ENCODE results near the gene IFT25. TPM values are rescaled to one million over a fixed set of nuclear protein-coding genes. Genes with fewer than 3 reads are reported as not detected.

IFT25 gene
- polyA plus RNA-seq, 1 experiment, result 12.8 TPM

GRCh38 chr1:53949023-53949990 lies 3.8 kb upstream of the IFT25 start:
- no peak overlapping the region for H3K4me3 ChIP-seq (ENCODE audit: low read depth, low read length)
- ChIA-PET CTCF (interaction anchor here (0.6 to 4.9 kb wide), 16 partner anchors 9 to 1211 kb away, joined by 3 to 41 read pairs (median 4); partner anchors contain the start of gene YIPF1), POLR2A (no interaction called here)
- no peaks in the 10 kb centered on the region for H3K27me3 ChIP-seq (ENCODE audit: control insufficient read depth, insufficient read depth, low read length)
- DNase-seq (ENCODE audit: low read depth), result no peak
- H3K36me3 ChIP-seq (ENCODE audit: control insufficient read depth, insufficient read depth, low read length), result peaks cover 8% of the 10 kb centered on the region
- TF ChIP-seq CTCF (IDR thresholded peaks at IDR 0.05; ENCODE audit: insufficient read depth, low read depth, low read length), result peak; percentile 69

- POLR2A ChIA-PET, result interaction anchor here (0.6 to 0.7 kb wide), 2 partner anchors 9 to 333 kb away, joined by 3 read pairs; no protein-coding TSS in a partner anchor
- Histone ChIP-seq H3K36me3 (ENCODE audit: control insufficient read depth, insufficient read depth, low read length) (peaks cover 6% of the 10 kb centered on the region), H3K27me3 (ENCODE audit: control insufficient read depth, insufficient read depth, low read length) (no peaks in the 10 kb centered on the region), H3K4me3 (ENCODE audit: low read depth, low read length) (no peak overlapping the region)
- TF ChIP-seq CTCF (IDR thresholded peaks at IDR 0.05; ENCODE audit: insufficient read depth, low read depth, low read length), result no peak
- CTCF ChIA-PET, result interaction anchor here (0.7 to 4.9 kb wide), 11 partner anchors 10 to 862 kb away, joined by 3 to 41 read pairs (median 6); partner anchors contain the start of gene YIPF1
- no peak for DNase-seq (ENCODE audit: low read depth)
These were observed 2.8 kb upstream of the IFT25 start for GRCh38 chr1:53948291-53948690.

GRCh38 chr1:53947172-53947907 lies 1.8 kb upstream of the IFT25 start:
- ChIA-PET POLR2A (interaction anchor here (0.6 kb wide), 1 partner anchor 8 kb away, joined by 3 read pairs; no protein-coding TSS in a partner anchor), CTCF (interaction anchor here (0.8 to 4.9 kb wide), 5 partner anchors 13 to 86 kb away, joined by 3 to 41 read pairs (median 6); partner anchors contain the start of gene YIPF1)
- Histone ChIP-seq H3K27me3 (ENCODE audit: control insufficient read depth, insufficient read depth, low read length) (no peaks in the 10 kb centered on the region), H3K36me3 (ENCODE audit: control insufficient read depth, insufficient read depth, low read length) (peaks cover 4% of the 10 kb centered on the region), H3K4me3 (ENCODE audit: low read depth, low read length) (peak overlapping the region; percentile 83)
- TF ChIP-seq CTCF (IDR thresholded peaks at IDR 0.05; ENCODE audit: insufficient read depth, low read depth, low read length), result no peak
- no peak for DNase-seq (ENCODE audit: low read depth)

- Histone ChIP-seq H3K4me3 (ENCODE audit: low read depth, low read length) (peak within 1 kb of the TSS; percentile 98), H3K27me3 (ENCODE audit: control insufficient read depth, insufficient read depth, low read length) (no peaks in the 10 kb centered on the region), H3K36me3 (ENCODE audit: control insufficient read depth, insufficient read depth, low read length) (no peaks in the 10 kb centered on the region; the same call in 1 of the 2 replicates)
- TF ChIP-seq CTCF (IDR thresholded peaks at IDR 0.05; ENCODE audit: insufficient read depth, low read depth, low read length), result peak; percentile 23; the same call in 1 of the 2 replicates
- no peak for DNase-seq (ENCODE audit: low read depth)
- CTCF ChIA-PET, result interaction anchor here (0.8 to 4.9 kb wide), 4 partner anchors 57 to 85 kb away, joined by 3 to 41 read pairs (median 18); partner anchors contain the start of gene YIPF1
- POLR2A ChIA-PET, result interaction anchor here (1.0 kb wide), 1 partner anchor 25 kb away, joined by 3 read pairs; no protein-coding TSS in a partner anchor
These were observed 1.0 kb upstream of the IFT25 start, which contains the start of gene LRRC42 for GRCh38 chr1:53946252-53947171. TSS of gene LRRC42 (plus strand) at chr1:53946350. CDS start at chr1:53952000, 5,650 bp downstream.
